ENCODE data around the gene CSNK1D. TPM values are rescaled to one million over a fixed set of nuclear protein-coding genes. Genes with fewer than 3 reads are reported as not detected.

Gene CSNK1D
- polyA plus RNA-seq, 4 donors, result 111 to 148 (median 137) TPM

- peaks cover 6 to 67% (median 10%) of the 10 kb centered on the region in 3 donors for H3K4me1 ChIP-seq (ENCODE audit: control insufficient read depth in 3 of 3, insufficient read depth in 2 of 3, low read depth in 1 of 3, low read length in 2 of 3)
- WGBS, 3 donors, result 80 to 88% (median 83%) methylated on average over 10 of the region's 10 CpGs
- H3K4me3 ChIP-seq (ENCODE audit: low read depth in 1 of 3, low read length in 3 of 3), result no peak overlapping the region
- no peaks in the 10 kb centered on the region for H3K36me3 ChIP-seq (ENCODE audit: control insufficient read depth in 3 of 3, insufficient read depth in 2 of 3, low read depth in 1 of 3, low read length in 3 of 3)
- DNase-seq (no peak), FAIRE-seq (no peak)
- H3K27ac ChIP-seq (ENCODE audit: low read depth in 1 of 3, low read length in 2 of 3), result peak overlapping the region in 2 of 3 donors; percentile 26 to 99
- no peaks in the 10 kb centered on the region for H3K27me3 ChIP-seq (ENCODE audit: control insufficient read depth in 3 of 3, insufficient read depth in 3 of 3, low read length in 3 of 3)
- no peaks in the 10 kb centered on the region for H3K9me3 ChIP-seq (ENCODE audit: control insufficient read depth in 2 of 2, insufficient read depth in 1 of 2, low read depth in 1 of 2, low read length in 1 of 2)
Measured at GRCh38 chr17:82299452-82299851, 26.0 kb upstream of the CSNK1D start.

- 63 to 70% (median 67%) methylated on average over 27 of the region's 27 CpGs for WGBS, 3 donors
- H3K27me3 ChIP-seq (ENCODE audit: control insufficient read depth in 3 of 3, insufficient read depth in 3 of 3, low read length in 3 of 3), result no peaks in the 10 kb centered on the region
- peak overlapping the region; percentile 10 to 47 (median 17) for H3K4me3 ChIP-seq (ENCODE audit: low read depth in 1 of 3, low read length in 3 of 3)
- FAIRE-seq (no peak), DNase-seq (no peak)
- H3K4me1 ChIP-seq (ENCODE audit: control insufficient read depth in 3 of 3, insufficient read depth in 2 of 3, low read depth in 1 of 3, low read length in 2 of 3), result peaks cover 10 to 67% (median 13%) of the 10 kb centered on the region in 3 donors
- peaks cover 0 to under 1% (median 0%) of the 10 kb centered on the region in 3 donors for H3K36me3 ChIP-seq (ENCODE audit: control insufficient read depth in 3 of 3, insufficient read depth in 2 of 3, low read depth in 1 of 3, low read length in 3 of 3)
- H3K9me3 ChIP-seq (ENCODE audit: control insufficient read depth in 2 of 2, insufficient read depth in 1 of 2, low read depth in 1 of 2, low read length in 1 of 2), result no peaks in the 10 kb centered on the region
- peak overlapping the region; percentile 61 to 99 (median 90) for H3K27ac ChIP-seq (ENCODE audit: low read depth in 1 of 3, low read length in 2 of 3)
Measured at GRCh38 chr17:82298538-82299421, 25.3 kb upstream of the CSNK1D start.

DNA sequence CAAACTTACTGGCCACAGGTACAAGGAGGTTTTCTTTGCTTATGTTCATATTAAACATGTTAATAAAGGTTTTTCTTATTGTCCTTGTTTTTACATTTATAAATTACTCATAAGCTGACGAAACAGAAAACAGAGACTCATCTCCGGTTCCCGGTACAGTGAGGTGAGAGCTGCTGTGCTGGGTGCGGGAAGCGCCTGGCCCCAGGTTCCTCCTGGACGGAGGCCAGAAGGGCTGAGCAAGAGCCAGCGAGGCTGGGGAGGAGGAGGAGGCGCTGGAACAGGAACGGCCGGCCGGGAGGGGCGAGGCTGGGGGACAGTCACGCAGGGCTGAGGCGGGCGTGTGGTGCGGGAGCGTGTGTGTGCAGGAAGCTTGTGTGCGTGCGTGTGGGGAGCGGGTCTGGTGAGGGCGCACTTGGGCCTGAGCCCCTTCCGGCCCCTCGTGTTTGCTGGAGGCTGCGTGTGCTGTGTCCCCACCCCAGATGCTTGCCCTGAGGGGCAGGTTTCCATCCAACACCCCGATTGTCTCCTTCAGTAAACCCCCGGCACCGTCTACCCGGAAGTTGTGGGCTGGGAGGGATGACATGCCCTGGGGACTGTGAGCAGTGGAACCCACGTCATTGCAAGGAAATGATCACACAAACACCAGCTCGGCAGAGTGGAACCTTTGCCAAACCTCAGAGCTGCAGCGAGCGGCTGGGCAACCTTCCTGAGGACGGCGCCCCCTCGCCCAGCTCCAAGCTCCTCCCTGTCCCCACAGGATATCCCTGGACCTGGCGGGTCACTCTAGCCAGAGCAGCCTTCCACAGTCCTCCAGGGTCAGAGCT lies 24.4 kb upstream of the CSNK1D start:
- Histone ChIP-seq H3K36me3 (ENCODE audit: control insufficient read depth in 3 of 3, insufficient read depth in 2 of 3, low read depth in 1 of 3, low read length in 3 of 3) (peaks cover 0 to 4% (median 0%) of the 10 kb centered on the region in 3 donors), H3K4me3 (ENCODE audit: low read depth in 1 of 3, low read length in 3 of 3) (peak overlapping the region; percentile 17 to 50 (median 47)), H3K27ac (ENCODE audit: low read depth in 1 of 3, low read length in 2 of 3) (peak overlapping the region; percentile 61 to 99 (median 90)), H3K9me3 (ENCODE audit: control insufficient read depth in 2 of 2, insufficient read depth in 1 of 2, low read depth in 1 of 2, low read length in 1 of 2) (no peaks in the 10 kb centered on the region), H3K4me1 (ENCODE audit: control insufficient read depth in 3 of 3, insufficient read depth in 2 of 3, low read depth in 1 of 3, low read length in 2 of 3) (peaks cover 10 to 62% (median 13%) of the 10 kb centered on the region in 3 donors), H3K27me3 (ENCODE audit: control insufficient read depth in 3 of 3, insufficient read depth in 3 of 3, low read length in 3 of 3) (no peaks in the 10 kb centered on the region)
- FAIRE-seq (no peak), DNase-seq (peak; percentile 62 to 92)
- WGBS, 3 donors, result 0 to 2% (median 1%) methylated on average over 22 to 36 of the region's 36 CpGs

- DNase-seq (peak; percentile 28 to 85), FAIRE-seq (no peak)
- H3K27ac ChIP-seq (ENCODE audit: low read depth in 1 of 3, low read length in 2 of 3), result peak overlapping the region; percentile 61 to 99 (median 90)
- no peaks in the 10 kb centered on the region for H3K9me3 ChIP-seq (ENCODE audit: control insufficient read depth in 2 of 2, insufficient read depth in 1 of 2, low read depth in 1 of 2, low read length in 1 of 2)
- H3K27me3 ChIP-seq (ENCODE audit: control insufficient read depth in 3 of 3, insufficient read depth in 3 of 3, low read length in 3 of 3), result no peaks in the 10 kb centered on the region
- peaks cover 10 to 57% (median 13%) of the 10 kb centered on the region in 3 donors for H3K4me1 ChIP-seq (ENCODE audit: control insufficient read depth in 3 of 3, insufficient read depth in 2 of 3, low read depth in 1 of 3, low read length in 2 of 3)
- peaks cover 0 to 4% (median 0%) of the 10 kb centered on the region in 3 donors for H3K36me3 ChIP-seq (ENCODE audit: control insufficient read depth in 3 of 3, insufficient read depth in 2 of 3, low read depth in 1 of 3, low read length in 3 of 3)
- peak overlapping the region in 2 of 3 donors; percentile 17 to 47 for H3K4me3 ChIP-seq (ENCODE audit: low read depth in 1 of 3, low read length in 3 of 3)
- WGBS, 3 donors, result 16 to 43% (median 16%) methylated on average over 19 of the region's 19 CpGs
Measured at GRCh38 chr17:82297280-82297713, 23.8 kb upstream of the CSNK1D start.

- FAIRE-seq, result no peak
- Histone ChIP-seq H3K4me1 (ENCODE audit: control insufficient read depth in 3 of 3, insufficient read depth in 2 of 3, low read depth in 1 of 3, low read length in 2 of 3) (peaks cover 10 to 58% (median 13%) of the 10 kb centered on the region in 3 donors), H3K27me3 (ENCODE audit: control insufficient read depth in 3 of 3, insufficient read depth in 3 of 3, low read length in 3 of 3) (no peaks in the 10 kb centered on the region), H3K27ac (ENCODE audit: low read depth in 1 of 3, low read length in 2 of 3) (peak overlapping the region in 2 of 3 donors; percentile 90 to 99), H3K4me3 (ENCODE audit: low read depth in 1 of 3, low read length in 3 of 3) (peak overlapping the region in 1 of 3 donors; percentile 47), H3K36me3 (ENCODE audit: control insufficient read depth in 3 of 3, insufficient read depth in 2 of 3, low read depth in 1 of 3, low read length in 3 of 3) (peaks cover 0 to 4% (median 0%) of the 10 kb centered on the region in 3 donors), H3K9me3 (ENCODE audit: control insufficient read depth in 2 of 2, insufficient read depth in 1 of 2, low read depth in 1 of 2, low read length in 1 of 2) (no peaks in the 10 kb centered on the region)
- 26 to 31% (median 28%) methylated on average over 7 of the region's 7 CpGs for WGBS, 3 donors
- DNase-seq, result no peak
Measured at GRCh38 chr17:82296511-82297279, 23.2 kb upstream of the CSNK1D start.

DNA sequence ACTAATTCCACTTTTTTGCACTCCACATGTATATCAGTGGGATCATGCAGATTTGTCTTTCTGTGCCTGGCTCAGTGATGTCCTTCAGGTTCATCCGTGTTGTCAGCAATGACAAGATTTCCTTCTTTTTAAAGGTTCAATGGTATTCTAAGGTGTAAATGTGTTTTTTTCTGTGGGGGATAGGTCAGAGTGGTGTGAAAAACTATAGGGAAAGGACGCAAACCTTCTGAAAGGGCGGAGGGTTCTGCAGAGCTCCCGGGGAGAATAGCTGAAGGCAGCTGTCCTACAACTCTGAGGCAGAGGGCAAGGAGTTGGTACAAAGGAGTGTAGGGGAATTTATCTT lies 21.9 kb upstream of the CSNK1D start:
- 7 to 46% (median 28%) methylated on average over 4 of the region's 4 CpGs for WGBS, 3 donors
- DNase-seq, result no peak

DNA sequence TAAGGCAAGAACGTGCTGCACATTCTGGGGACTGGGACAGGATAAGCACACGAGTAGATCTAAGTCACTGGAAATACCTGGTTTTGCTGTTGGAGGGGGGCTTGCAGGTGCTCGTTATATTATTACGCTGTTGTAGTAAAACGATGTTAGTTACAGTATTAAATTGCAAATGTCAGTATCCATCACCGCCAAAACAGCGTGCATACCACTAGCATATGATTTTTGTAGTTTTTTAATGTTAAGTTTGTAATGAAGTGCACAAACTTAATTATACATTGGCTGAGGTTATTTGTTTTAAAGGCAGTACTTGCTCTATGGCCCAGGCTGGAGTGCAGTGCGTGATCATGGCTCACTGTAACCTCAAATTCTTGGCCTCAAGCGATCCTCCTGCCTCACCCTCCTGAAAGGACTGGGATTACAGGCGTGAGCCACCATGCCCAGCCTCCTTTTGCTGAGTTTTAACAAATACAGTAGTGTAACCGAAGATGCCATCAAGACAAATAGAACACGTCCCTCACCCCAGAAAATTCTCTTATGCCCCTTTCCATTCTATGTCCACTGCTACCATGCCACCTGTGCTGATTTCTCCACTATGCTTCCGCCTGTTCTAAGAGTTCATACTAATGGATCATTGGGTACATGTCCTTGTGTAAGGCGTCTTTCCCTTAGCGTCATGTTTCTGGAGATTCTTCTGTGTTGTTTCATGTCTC lies 20.7 kb upstream of the CSNK1D start:
- no peaks in the 10 kb centered on the region for H3K9me3 ChIP-seq (ENCODE audit: control insufficient read depth in 2 of 2, insufficient read depth in 1 of 2, low read depth in 1 of 2, low read length in 1 of 2)
- H3K27me3 ChIP-seq (ENCODE audit: control insufficient read depth in 3 of 3, insufficient read depth in 3 of 3, low read length in 3 of 3), result no peaks in the 10 kb centered on the region
- no peak for DNase-seq
- peak overlapping the region; percentile 57 to 92 (median 83) for H3K27ac ChIP-seq (ENCODE audit: low read depth in 1 of 3, low read length in 2 of 3)
- no peak for FAIRE-seq
- H3K4me3 ChIP-seq (ENCODE audit: low read depth in 1 of 3, low read length in 3 of 3), result peak overlapping the region in 2 of 3 donors; percentile 3 to 47
- peaks cover 10 to 56% (median 13%) of the 10 kb centered on the region in 3 donors for H3K4me1 ChIP-seq (ENCODE audit: control insufficient read depth in 3 of 3, insufficient read depth in 2 of 3, low read depth in 1 of 3, low read length in 2 of 3)
- 78 to 81% (median 81%) methylated on average over 15 of the region's 15 CpGs for WGBS, 3 donors
- peaks cover 0 to 4% (median 0%) of the 10 kb centered on the region in 3 donors for H3K36me3 ChIP-seq (ENCODE audit: control insufficient read depth in 3 of 3, insufficient read depth in 2 of 3, low read depth in 1 of 3, low read length in 3 of 3)

More for the DNA sequence above, 21.9 kb upstream of the CSNK1D start:
- H3K27ac ChIP-seq (ENCODE audit: low read depth in 1 of 3, low read length in 2 of 3), result peak overlapping the region; percentile 56 to 92 (median 83)
- no peak for FAIRE-seq
- peaks cover 10 to 56% (median 13%) of the 10 kb centered on the region in 3 donors for H3K4me1 ChIP-seq (ENCODE audit: control insufficient read depth in 3 of 3, insufficient read depth in 2 of 3, low read depth in 1 of 3, low read length in 2 of 3)
- H3K9me3 ChIP-seq (ENCODE audit: control insufficient read depth in 2 of 2, insufficient read depth in 1 of 2, low read depth in 1 of 2, low read length in 1 of 2), result no peaks in the 10 kb centered on the region
- H3K36me3 ChIP-seq (ENCODE audit: control insufficient read depth in 3 of 3, insufficient read depth in 2 of 3, low read depth in 1 of 3, low read length in 3 of 3), result peaks cover 0 to 4% (median 0%) of the 10 kb centered on the region in 3 donors
- no peaks in the 10 kb centered on the region for H3K27me3 ChIP-seq (ENCODE audit: control insufficient read depth in 3 of 3, insufficient read depth in 3 of 3, low read length in 3 of 3)
- no peak overlapping the region for H3K4me3 ChIP-seq (ENCODE audit: low read depth in 1 of 3, low read length in 3 of 3)
